ENCODE results near the gene GP1BB. TPM values are rescaled to one million over a fixed set of nuclear protein-coding genes. Genes with fewer than 3 reads are reported as not detected.
"Not testable (repeated sequence)": the region's sequence is repeated elsewhere in the genome, so short reads cannot be mapped to it uniquely, and the experiment has no call there.

Gene GP1BB
- polyA plus RNA-seq, 1 experiment, result 0.20 TPM

DNA sequence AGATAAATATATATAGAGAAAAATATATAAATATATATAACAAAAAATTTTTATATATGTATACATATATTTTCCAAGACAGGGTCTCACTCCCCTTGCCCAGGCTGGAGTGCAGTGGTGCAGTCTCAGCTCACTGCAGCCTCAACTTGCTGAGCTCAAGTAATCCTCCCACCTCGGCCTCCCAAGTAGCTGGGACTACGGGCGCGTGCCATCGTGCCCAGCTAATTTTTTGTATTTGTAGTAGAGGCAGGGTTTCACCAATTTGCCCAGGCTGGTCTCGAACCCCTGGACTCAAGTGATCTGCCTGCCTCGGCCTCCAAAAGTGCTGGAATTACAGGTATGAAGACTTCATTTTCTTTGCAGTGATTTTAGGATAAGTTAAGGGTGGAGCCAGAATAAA, 47.9 kb upstream of the GP1BB start:
- Histone ChIP-seq H3K9me3 (ENCODE audit: control insufficient read depth, insufficient read depth, low read length) (no peaks in the 10 kb centered on the region; the same call in none of the 2 replicates), H3K27me3 (ENCODE audit: control insufficient read depth, insufficient read depth, low read length) (peaks cover 25% of the 10 kb centered on the region), H3K4me3 (ENCODE audit: low read depth, low read length) (no peak overlapping the region), H3K27ac (ENCODE audit: low read depth, low read length) (no peak overlapping the region)
- CTCF ChIA-PET, result interaction anchor here (1.1 kb wide), 1 partner anchor 14 kb away, joined by 5 read pairs; no protein-coding TSS in a partner anchor
- TF ChIP-seq, protein P1, sequence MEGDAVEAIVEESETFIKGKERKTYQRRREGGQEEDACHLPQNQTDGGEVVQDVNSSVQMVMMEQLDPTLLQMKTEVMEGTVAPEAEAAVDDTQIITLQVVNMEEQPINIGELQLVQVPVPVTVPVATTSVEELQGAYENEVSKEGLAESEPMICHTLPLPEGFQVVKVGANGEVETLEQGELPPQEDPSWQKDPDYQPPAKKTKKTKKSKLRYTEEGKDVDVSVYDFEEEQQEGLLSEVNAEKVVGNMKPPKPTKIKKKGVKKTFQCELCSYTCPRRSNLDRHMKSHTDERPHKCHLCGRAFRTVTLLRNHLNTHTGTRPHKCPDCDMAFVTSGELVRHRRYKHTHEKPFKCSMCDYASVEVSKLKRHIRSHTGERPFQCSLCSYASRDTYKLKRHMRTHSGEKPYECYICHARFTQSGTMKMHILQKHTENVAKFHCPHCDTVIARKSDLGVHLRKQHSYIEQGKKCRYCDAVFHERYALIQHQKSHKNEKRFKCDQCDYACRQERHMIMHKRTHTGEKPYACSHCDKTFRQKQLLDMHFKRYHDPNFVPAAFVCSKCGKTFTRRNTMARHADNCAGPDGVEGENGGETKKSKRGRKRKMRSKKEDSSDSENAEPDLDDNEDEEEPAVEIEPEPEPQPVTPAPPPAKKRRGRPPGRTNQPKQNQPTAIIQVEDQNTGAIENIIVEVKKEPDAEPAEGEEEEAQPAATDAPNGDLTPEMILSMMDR (IDR thresholded peaks at IDR 0.05; ENCODE audit: low read depth, low read length), result no peak
- DNase-seq (ENCODE audit: low read depth, low spot score), result no peak
- POLR2A ChIA-PET, result no interaction called here

DNA sequence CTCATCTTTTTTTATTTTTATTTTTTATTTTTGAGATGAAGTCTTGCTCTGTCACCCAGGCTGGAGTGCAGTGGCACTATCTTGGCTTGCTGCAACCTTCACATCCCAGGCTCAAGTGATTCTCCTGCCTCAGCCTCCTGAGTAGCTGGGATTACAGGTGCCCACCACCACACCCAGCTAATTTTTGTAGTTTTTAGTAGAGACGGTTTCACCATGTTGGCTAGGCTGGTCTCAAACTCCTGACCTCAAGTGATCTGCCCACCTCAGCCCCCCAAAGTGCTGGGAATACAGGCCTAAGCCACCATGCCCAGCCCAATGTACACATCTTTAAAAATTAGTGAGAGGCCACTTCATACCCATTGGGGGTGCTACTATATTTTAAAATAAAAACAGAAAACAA, 46.9 kb upstream of the GP1BB start:
- POLR2A ChIA-PET; H3K4me3 ChIP-seq (ENCODE audit: low read depth, low read length); DNase-seq (ENCODE audit: low read depth, low spot score); H3K9me3 ChIP-seq (ENCODE audit: control insufficient read depth, insufficient read depth, low read length); H3K27ac ChIP-seq (ENCODE audit: low read depth, low read length): not testable (repeated sequence)
- CTCF ChIA-PET, result interaction anchor here (1.1 kb wide), 1 partner anchor 13 kb away, joined by 5 read pairs; no protein-coding TSS in a partner anchor
- peaks cover 27% of the 10 kb centered on the region for H3K27me3 ChIP-seq (ENCODE audit: control insufficient read depth, insufficient read depth, low read length)

DNA sequence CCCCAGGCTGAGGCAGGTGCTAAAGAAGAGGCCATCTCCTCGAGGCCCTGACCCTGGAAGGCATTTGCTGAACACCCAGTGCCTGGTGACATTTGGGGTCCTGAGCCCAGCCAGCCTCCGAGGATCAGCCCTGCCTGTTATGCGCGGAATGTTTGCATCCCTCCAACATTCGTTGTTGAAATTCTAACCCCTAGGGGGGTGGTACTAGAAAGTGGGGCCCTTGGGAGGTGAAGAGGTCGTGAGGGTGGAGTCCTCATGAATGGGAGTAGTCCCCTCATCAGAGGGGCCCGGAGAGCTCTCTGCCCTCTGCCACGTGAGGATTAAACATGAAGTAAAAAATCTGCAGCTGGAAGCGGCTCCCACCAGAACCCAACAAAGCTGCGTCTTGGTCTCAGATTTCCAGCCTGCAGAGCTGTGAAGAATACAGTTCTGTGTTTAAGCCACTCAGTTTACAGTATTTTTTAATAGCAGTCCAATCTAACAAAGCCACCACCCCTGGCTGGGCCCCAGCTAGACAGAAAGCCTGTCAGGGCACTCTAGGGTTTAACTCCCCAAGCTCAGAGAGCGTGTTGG, 44.3 kb upstream of the GP1BB start:
- ChIA-PET CTCF (interaction anchor here (0.8 kb wide), 2 partner anchors 11 to 23 kb away, joined by 3 read pairs; no protein-coding TSS in a partner anchor), POLR2A (no interaction called here)
- no peaks in the 10 kb centered on the region; the same call in 1 of the 2 replicates for H3K9me3 ChIP-seq (ENCODE audit: control insufficient read depth, insufficient read depth, low read length)
- no peak overlapping the region for H3K27ac ChIP-seq (ENCODE audit: low read depth, low read length)
- peaks cover 19% of the 10 kb centered on the region for H3K27me3 ChIP-seq (ENCODE audit: control insufficient read depth, insufficient read depth, low read length)
- no peak for DNase-seq (ENCODE audit: low read depth, low spot score)
- H3K4me3 ChIP-seq (ENCODE audit: low read depth, low read length), result no peak overlapping the region
- TF ChIP-seq, protein P1 (IDR thresholded peaks at IDR 0.05; ENCODE audit: low read depth, low read length), result no peak

DNA sequence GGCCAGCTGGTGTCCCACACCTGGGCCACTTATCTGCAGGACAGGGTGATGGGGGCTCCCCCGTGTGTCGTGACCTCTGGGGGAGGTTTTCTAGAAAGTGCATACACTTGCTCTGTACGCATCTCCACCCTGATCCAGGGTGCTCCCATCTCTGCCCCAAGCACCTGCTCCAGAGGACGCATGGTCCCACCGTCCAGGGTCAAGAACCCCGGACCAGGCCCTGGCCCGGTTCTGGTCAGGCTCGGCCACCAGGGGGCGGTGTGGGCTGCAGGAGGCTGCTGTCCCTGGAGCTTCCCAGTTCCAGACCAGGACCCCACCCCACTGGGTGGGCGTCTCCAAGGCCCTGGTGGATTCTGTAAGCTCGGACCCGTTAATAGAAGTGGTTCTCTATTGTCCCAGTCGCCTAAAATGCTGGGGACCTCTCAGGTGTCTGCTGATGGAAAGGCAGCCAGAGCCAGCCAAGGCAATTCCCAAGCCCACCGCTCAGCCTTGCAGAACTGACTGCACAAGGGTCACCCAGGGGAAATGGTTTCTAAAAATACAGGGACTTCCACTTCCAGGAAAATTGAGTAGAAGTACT, 43.7 kb upstream of the GP1BB start:
- TF ChIP-seq, protein P1 (IDR thresholded peaks at IDR 0.05; ENCODE audit: low read depth, low read length), result peak; percentile 69
- Histone ChIP-seq H3K27ac (ENCODE audit: low read depth, low read length) (no peak overlapping the region), H3K4me3 (ENCODE audit: low read depth, low read length) (no peak overlapping the region), H3K9me3 (ENCODE audit: control insufficient read depth, insufficient read depth, low read length) (no peaks in the 10 kb centered on the region; the same call in 1 of the 2 replicates), H3K27me3 (ENCODE audit: control insufficient read depth, insufficient read depth, low read length) (peaks cover 14% of the 10 kb centered on the region)
- ChIA-PET CTCF (interaction anchor here (0.7 to 1.5 kb wide), 4 partner anchors 10 to 22 kb away, joined by 3 read pairs; no protein-coding TSS in a partner anchor), POLR2A (no interaction called here)
- DNase-seq (ENCODE audit: low read depth, low spot score), result no peak

DNA sequence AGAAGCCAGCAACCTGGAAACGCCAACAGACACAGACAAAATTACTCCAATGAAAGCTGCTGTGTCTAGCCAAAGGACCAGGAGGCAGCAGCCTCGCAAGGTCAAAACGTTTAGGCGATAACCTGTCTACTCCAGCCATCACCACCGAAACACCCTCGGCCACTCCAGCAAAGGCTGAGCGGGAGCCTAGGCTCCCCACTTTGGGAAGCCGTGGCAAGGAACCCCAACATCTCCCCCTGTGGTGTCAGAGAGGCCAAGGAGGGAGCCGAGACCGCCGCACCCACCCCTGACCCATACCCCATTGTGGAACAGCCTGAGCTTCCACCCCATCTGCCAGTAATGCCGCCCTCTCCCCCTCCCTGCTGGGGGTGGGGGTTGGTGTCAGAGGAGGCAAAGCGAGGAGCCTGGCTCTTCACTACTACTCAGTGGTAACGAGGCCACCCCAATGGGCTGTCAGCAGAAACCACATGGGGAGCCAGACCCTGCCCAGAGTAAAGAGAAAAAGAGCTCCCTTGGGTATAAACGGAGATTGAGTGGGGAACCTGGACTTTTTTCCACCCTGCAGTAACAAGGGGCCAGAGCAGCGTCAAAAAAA, 43.0 kb upstream of the GP1BB start:
- no peaks in the 10 kb centered on the region; the same call in 1 of the 2 replicates for H3K9me3 ChIP-seq (ENCODE audit: control insufficient read depth, insufficient read depth, low read length)
- TF ChIP-seq, protein P1 (IDR thresholded peaks at IDR 0.05; ENCODE audit: low read depth, low read length), result no peak
- H3K27me3 ChIP-seq (ENCODE audit: control insufficient read depth, insufficient read depth, low read length), result peaks cover 11% of the 10 kb centered on the region
- CTCF ChIA-PET, result interaction anchor here (0.7 to 1.5 kb wide), 2 partner anchors 9 to 16 kb away, joined by 3 read pairs; no protein-coding TSS in a partner anchor
- no peak overlapping the region for H3K27ac ChIP-seq (ENCODE audit: low read depth, low read length)
- POLR2A ChIA-PET, result no interaction called here
- DNase-seq (ENCODE audit: low read depth, low spot score), result no peak
- no peak overlapping the region for H3K4me3 ChIP-seq (ENCODE audit: low read depth, low read length)
